Lower leg skin (tissue), 4 donors: ENCODE measurements around the gene CYFIP1. TPM values are rescaled to one million over a fixed set of nuclear protein-coding genes. Genes with fewer than 3 reads are reported as not detected.

Experiments
- DNase-seq, 2 donors: peaks; one replicate each; pipeline ENCODE4 v3.0.0-alpha.2; 2019; ENCODE audit warnings: low spot score in 2 of 2
- H3K4me3 ChIP-seq: fragments of 200-600 bp; sonication (generic); 2 replicates; pipeline ENCODE4 v1.5.1; 2017; ENCODE audit warnings: mild to moderate bottlenecking, low read depth; ENCODE audit not compliant: poor library complexity, severe bottlenecking
- CTCF ChIP-seq, 3 donors: fragments of 450-650 bp; IDR thresholded peaks; one replicate each; pipeline ENCODE4 v1.5.1; 2016; ENCODE audit warnings: antibody characterized with exemption in 3 of 3, mild to moderate bottlenecking in 3 of 3, moderate library complexity in 2 of 3
- POLR2A ChIP-seq, 2 donors: fragments of 450-650 bp; IDR thresholded peaks; one replicate each; pipeline ENCODE4 v1.6.1; 2016 to 2017; ENCODE audit warnings: antibody characterized with exemption in 2 of 2, mild to moderate bottlenecking in 1 of 2, moderate library complexity in 1 of 2
- WGBS, 2 donors: methylation state at CpG; one replicate each; pipeline ENCODE4 v1.1.5; 2018; 5-methylcytosine and 5-hydroxymethylcytosine counted together
- intact Hi-C: fragments of 100-400 bp; cut with DNase I; formaldehyde crosslinking; loops from one replicate; pipeline ENCODE4 v1.15.0; 2023; ENCODE audit warnings: low total_unique reads
- total RNA-seq, 4 donors: library from RNA; depleted of rRNA; stranded (reverse); fragments of >200 nt; gene quantifications; one replicate each; pipeline ENCODE4 v1.1.0, GENCODE V29; 2016

Gene CYFIP1
- total RNA-seq, 4 donors from 2014 or later = 81.0 to 108 (median 94.6) TPM

GRCh38 chr15:22973987-22974386 is 6.2 kb downstream of the CYFIP1 start:
- TF ChIP-seq POLR2A (IDR thresholded peaks at IDR 0.05) (no peak), CTCF (IDR thresholded peaks at IDR 0.05) (no peak)
- no peak overlapping the region for H3K4me3 ChIP-seq
- no peak for DNase-seq
- 82 to 83% methylated on average over 4 of the region's 4 CpGs for WGBS, 2 donors
- intact Hi-C loops = no loop called here

- no peak for DNase-seq
- H3K4me3 ChIP-seq = no peak overlapping the region
- TF ChIP-seq CTCF (IDR thresholded peaks at IDR 0.05) (no peak), POLR2A (IDR thresholded peaks at IDR 0.05) (no peak)
- intact Hi-C loops = no loop called here
- 65 to 69% methylated on average over 5 of the region's 5 CpGs for WGBS, 2 donors
Observed at GRCh38 chr15:22973286-22973685, 6.9 kb downstream of the CYFIP1 start.

GRCh38 chr15:22969489-22969888 is 10.7 kb downstream of the CYFIP1 start:
- no peak for DNase-seq
- 97% methylated on average over 3 of the region's 3 CpGs for WGBS, 2 donors
- H3K4me3 ChIP-seq = no peak overlapping the region
- no peak for TF ChIP-seq POLR2A (IDR thresholded peaks at IDR 0.05)
- TF ChIP-seq CTCF (IDR thresholded peaks at IDR 0.05) = no peak
- intact Hi-C loops = no loop called here

GRCh38 chr15:22968366-22968765 is 11.8 kb downstream of the CYFIP1 start:
- WGBS, 2 donors = 44 to 51% methylated on average over 5 of the region's 5 CpGs
- no peak overlapping the region for H3K4me3 ChIP-seq
- DNase-seq = no peak
- intact Hi-C loops = no loop called here
- TF ChIP-seq POLR2A (IDR thresholded peaks at IDR 0.05) (no peak), CTCF (IDR thresholded peaks at IDR 0.05) (no peak)

- no peak for DNase-seq
- no peak for TF ChIP-seq CTCF (IDR thresholded peaks at IDR 0.05)
- no peak for TF ChIP-seq POLR2A (IDR thresholded peaks at IDR 0.05)
- WGBS, 2 donors = 79 to 86% methylated on average over 14 to 15 of the region's 15 CpGs
- H3K4me3 ChIP-seq = no peak overlapping the region
- intact Hi-C loops = no loop called here
Observed at GRCh38 chr15:22967084-22967770, 12.9 kb downstream of the CYFIP1 start.
